NT2/D1 (cell line): Measurements from ENCODE around the gene PIK3R5.

Source experiments
- DNase-seq: peaks from one replicate; pipeline ENCODE4 v3.0.0-alpha.2; 2011; ENCODE audit warnings: low read depth, low spot score
- H3K27me3 ChIP-seq: 2 replicates; pipeline ENCODE4 v1.6.0; 2011; ENCODE audit warnings: mild to moderate bottlenecking; ENCODE audit not compliant: insufficient read length, insufficient read depth
- H3K36me3 ChIP-seq: 2 replicates; pipeline ENCODE4 v1.6.1; 2011; ENCODE audit warnings: mild to moderate bottlenecking, low read length, mixed read lengths; ENCODE audit not compliant: insufficient read depth, insufficient read length
- H3K4me1 ChIP-seq: 2 replicates; pipeline ENCODE4 v1.5.1; 2011; ENCODE audit not compliant: insufficient read depth, insufficient read length
- H3K4me3 ChIP-seq: 2 replicates; pipeline ENCODE4 v1.5.1; 2011; ENCODE audit warnings: low read depth; ENCODE audit not compliant: insufficient read length
- H3K9ac ChIP-seq: 2 replicates; pipeline ENCODE4 v1.6.0; 2011; ENCODE audit warnings: low read depth; ENCODE audit not compliant: insufficient read length
- H3K9me3 ChIP-seq: 2 replicates; pipeline ENCODE4 v1.5.1; 2011; ENCODE audit warnings: mild to moderate bottlenecking, low read length; ENCODE audit not compliant: insufficient read depth
- SUZ12 ChIP-seq: IDR thresholded peaks from 2 replicates; pipeline ENCODE4 v1.6.1; 2011; ENCODE audit not compliant: insufficient read length, insufficient read depth; ENCODE audit errors: extremely low read depth
- YY1 ChIP-seq: IDR thresholded peaks from 2 replicates; pipeline ENCODE4 v1.6.1; 2011; ENCODE audit not compliant: insufficient read length, insufficient read depth
- ZNF274 ChIP-seq: IDR thresholded peaks from 2 replicates; pipeline ENCODE4 v1.6.1; 2011; ENCODE audit warnings: mild to moderate bottlenecking, low read depth, low read length

The PIK3R5 gene

GRCh38 chr17:8922451-8922850 lies 43.1 kb downstream of the PIK3R5 start:
- Histone ChIP-seq H3K27me3 (no peaks in the 10 kb centered on the region), H3K9me3 (peaks cover 20% of the 10 kb centered on the region), H3K9ac (no peak overlapping the region), H3K4me3 (no peak overlapping the region), H3K4me1 (no peaks in the 10 kb centered on the region), H3K36me3 (no peaks in the 10 kb centered on the region)
- no peak for TF ChIP-seq SUZ12
- TF ChIP-seq YY1: no peak
- TF ChIP-seq ZNF274: no peak
- DNase-seq: no peak

GRCh38 chr17:8921147-8921546 lies 44.4 kb downstream of the PIK3R5 start:
- Histone ChIP-seq H3K9ac (no peak overlapping the region), H3K4me3 (no peak overlapping the region), H3K4me1 (no peaks in the 10 kb centered on the region), H3K9me3 (peaks cover 19% of the 10 kb centered on the region), H3K27me3 (no peaks in the 10 kb centered on the region), H3K36me3 (no peaks in the 10 kb centered on the region)
- no peak for TF ChIP-seq ZNF274
- no peak for TF ChIP-seq YY1
- TF ChIP-seq SUZ12: no peak
- DNase-seq: no peak

GRCh38 chr17:8918807-8919465 lies 46.6 kb downstream of the PIK3R5 start:
- no peaks in the 10 kb centered on the region for H3K27me3 ChIP-seq
- no peak for DNase-seq
- H3K9me3 ChIP-seq: peaks cover 19% of the 10 kb centered on the region
- no peak for TF ChIP-seq SUZ12
- TF ChIP-seq ZNF274: no peak
- no peak for TF ChIP-seq YY1
- H3K4me3 ChIP-seq: no peak overlapping the region
- no peaks in the 10 kb centered on the region for H3K36me3 ChIP-seq
- H3K4me1 ChIP-seq: peaks cover 2% of the 10 kb centered on the region
- H3K9ac ChIP-seq: no peak overlapping the region

- H3K36me3 ChIP-seq: no peaks in the 10 kb centered on the region
- no peak overlapping the region for H3K9ac ChIP-seq
- peaks cover 19% of the 10 kb centered on the region for H3K9me3 ChIP-seq
- no peak overlapping the region for H3K4me3 ChIP-seq
- TF ChIP-seq YY1: no peak
- no peak for TF ChIP-seq SUZ12
- TF ChIP-seq ZNF274: no peak
- DNase-seq: no peak
- H3K4me1 ChIP-seq: peaks cover 2% of the 10 kb centered on the region
- H3K27me3 ChIP-seq: no peaks in the 10 kb centered on the region
Measured at GRCh38 chr17:8916466-8916865, 49.0 kb downstream of the PIK3R5 start.

- Histone ChIP-seq H3K4me3 (no peak overlapping the region), H3K36me3 (no peaks in the 10 kb centered on the region), H3K9ac (no peak overlapping the region), H3K4me1 (peaks cover 2% of the 10 kb centered on the region), H3K9me3 (peaks cover 19% of the 10 kb centered on the region), H3K27me3 (no peaks in the 10 kb centered on the region)
- DNase-seq: no peak
- TF ChIP-seq ZNF274 (no peak), YY1 (no peak), SUZ12 (no peak)
Measured at GRCh38 chr17:8914554-8914953, 51.0 kb downstream of the PIK3R5 start.

GRCh38 chr17:8913879-8914278 lies 51.6 kb downstream of the PIK3R5 start:
- peaks cover 19% of the 10 kb centered on the region for H3K9me3 ChIP-seq
- no peak for DNase-seq
- peaks cover 2% of the 10 kb centered on the region for H3K4me1 ChIP-seq
- no peak overlapping the region for H3K4me3 ChIP-seq
- no peaks in the 10 kb centered on the region for H3K27me3 ChIP-seq
- no peak overlapping the region for H3K9ac ChIP-seq
- no peaks in the 10 kb centered on the region for H3K36me3 ChIP-seq
- TF ChIP-seq SUZ12: no peak
- TF ChIP-seq ZNF274: no peak
- TF ChIP-seq YY1: no peak

GRCh38 chr17:8913091-8913490 lies 52.4 kb downstream of the PIK3R5 start:
- no peaks in the 10 kb centered on the region for H3K27me3 ChIP-seq
- no peak overlapping the region for H3K9ac ChIP-seq
- H3K4me1 ChIP-seq: peaks cover 2% of the 10 kb centered on the region
- peaks cover 11% of the 10 kb centered on the region for H3K9me3 ChIP-seq
- DNase-seq: no peak
- TF ChIP-seq SUZ12: no peak
- no peak for TF ChIP-seq ZNF274
- no peaks in the 10 kb centered on the region for H3K36me3 ChIP-seq
- no peak overlapping the region for H3K4me3 ChIP-seq
